Heart right ventricle (tissue), 16 donors: ENCODE measurements around the gene LRP5. TPM values are rescaled to one million over a fixed set of nuclear protein-coding genes. Genes with fewer than 3 reads are reported as not detected.

Experiments used
- ATAC-seq, 8 donors: fragments of 200-7000 bp; cut with Tn5 transposase; one replicate each; pipeline ENCODE4 v1.9.1; 2020; ENCODE audit warnings: mild to moderate bottlenecking in 8 of 8, moderate library complexity in 8 of 8, moderate number of reproducible peaks in 1 of 8
- DNase-seq, 2 donors: peaks; one replicate each; pipeline ENCODE4 v3.0.0-alpha.2; 2020
- H3K27ac ChIP-seq, 10 donors: fragments of 200-600 bp; sonication (generic) in 2 of 10; one replicate each; pipeline versions ENCODE4 v1.5.0 to v1.8.0; 2020 to 2022; ENCODE audit warnings: mild to moderate bottlenecking in 3 of 10
- H3K27me3 ChIP-seq, 7 donors: fragments of 200-600 bp; one replicate each; pipeline ENCODE4 v1.8.0; 2021 to 2022; ENCODE audit warnings: mild to moderate bottlenecking in 2 of 7
- H3K36me3 ChIP-seq, 9 donors: fragments of 200-600 bp; sonication (generic) in 1 of 9; one replicate each; pipeline versions ENCODE4 v1.5.0 to v1.8.0; 2020 to 2022; ENCODE audit warnings: mild to moderate bottlenecking in 2 of 9
- H3K4me1 ChIP-seq, 9 donors: fragments of 200-600 bp; sonication (generic) in 1 of 9; one replicate each; pipeline versions ENCODE4 v1.5.0 to v1.8.0; 2020 to 2022; ENCODE audit warnings: mild to moderate bottlenecking in 4 of 9
- H3K4me3 ChIP-seq, 10 donors: fragments of 200-600 bp; sonication (generic) in 2 of 10; one replicate each; pipeline versions ENCODE4 v1.5.0 to v1.8.0; 2020 to 2022; ENCODE audit warnings: mild to moderate bottlenecking in 7 of 10, moderate library complexity in 2 of 10
- H3K9me3 ChIP-seq, 11 donors: fragments of 200-600 bp in 10 of 11; sonication (generic) in 2 of 11; one replicate each; pipeline versions ENCODE4 v1.5.0 to v1.8.0; 2013 to 2022; ENCODE audit warnings: mild to moderate bottlenecking in 2 of 11, control low read depth in 1 of 11, moderate library complexity in 1 of 11
- WGBS, 2 donors: extraction: QIAGEN DNeasy Blood & Tissue Kit; methylation state at CpG; one replicate each; pipeline ENCODE4 v1.1.7; 2013; ENCODE audit warnings: inconsistent platforms in 1 of 2; 5-methylcytosine and 5-hydroxymethylcytosine counted together
- intact Hi-C, 10 donors: fragments of 100-400 bp; cut with DNase I; formaldehyde crosslinking; loops; one replicate each; pipeline versions ENCODE4 v1.11.1 to v1.14.2; 2022
- polyA plus RNA-seq, 2 donors: library from polyadenylated mRNA; stranded (reverse); fragments of 200-250 nt; gene quantifications; one replicate each; pipeline ENCODE4 v1.2.3, GENCODE V29; 2013
- total RNA-seq, 10 donors: library from RNA; stranded (reverse); fragmentation: NEBNext Ultra II Directional in 3 of 10; extraction: Animal tissue kit (Norgen Biotek cat#: 25700) in 3 of 10; gene quantifications; one replicate each; pipeline versions ENCODE4 v1.2.1 to v1.2.4, GENCODE V29; 2021 to 2023
- TF ChIP-seq, protein P1 (sequence below), 9 donors: fragments of 200-600 bp; sonication (generic) in 2 of 9; IDR thresholded peaks; one replicate each; pipeline versions ENCODE4 v1.5.0 to v1.8.0; 2021 to 2022; ENCODE audit warnings: antibody characterized with exemption in 9 of 9, mild to moderate bottlenecking in 5 of 9, moderate library complexity in 1 of 9
- donor health status: Arrhythmogenic right ventricular cardiomyopathy.
- donor health status: ischemic (EF 13 %, LVEDD 7.1; RV severe dilation, severe dysfunction).
- donor health status: healthy with polysubstance abuse.
- donor health status: DM: no; HTN: yes; CAD: no.
- donor health status: DM: no; HTN: no; CAD: no.
- donor health status: ischemic (EF 25% LVEDD 6.9; RV normal size, moderate dysfunction).
- donor health status: ischemic (EF 25% LVEDD 5.7; RV mildly dilated, moderate dysfunction).
- donor health status: healthy.
- donor health status: DM: yes; HTN: yes; CAD: no.
- donor health status: Ischemic cardiomyopathy.
- donor health status: ischemic (EF 35%, LVEDD 5.7; RV mildly dilated, moderate dysfunction).
- donor health status: nonischemic (EF 11% LVEDD 7.7; RV severe dilation, severe dysfunction).
- donor health status: DM: yes; HTN: yes; CAD: no.
- donor health status: PGD.
- donor health status: ischemic (EF 29% LVEDD 5.4; RV normal size, mild dysfunction).
- donor health status: nonischemic (EF 23%, LVEDD 6.1; RV moderate dilation, normal function).

Gene LRP5
- total and polyA plus RNA-seq, 12 donors: 23.2 to 73.3 (median 46.3) TPM

DNA sequence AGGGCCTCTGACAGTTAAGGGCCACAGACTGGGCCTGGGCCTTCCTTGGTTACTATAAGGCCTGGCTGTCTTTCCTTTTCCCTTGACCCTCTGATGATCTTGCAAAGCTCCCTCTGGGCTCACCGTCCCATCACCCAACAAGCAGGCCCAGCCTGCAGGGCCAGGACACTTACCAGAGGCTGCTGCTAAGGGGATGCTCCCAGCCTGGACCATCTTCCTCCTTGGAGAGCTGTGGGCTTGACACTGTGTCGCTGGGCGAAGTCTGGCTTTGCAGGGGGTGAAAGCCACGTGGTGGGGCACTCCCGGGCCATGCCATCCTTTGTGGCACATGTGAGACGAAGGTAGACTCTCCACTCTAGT lies 44.5 kb upstream of the LRP5 start:
- DNase-seq (no peak), ATAC-seq (no peak)
- peaks cover 0 to 50% (median 27%) of the 10 kb centered on the region in 9 donors for H3K36me3 ChIP-seq
- no peaks in the 10 kb centered on the region for H3K9me3 ChIP-seq
- peaks cover 6 to 49% (median 30%) of the 10 kb centered on the region in 9 donors for H3K4me1 ChIP-seq
- no peak overlapping the region for H3K4me3 ChIP-seq
- no peak overlapping the region for H3K27ac ChIP-seq
- TF ChIP-seq, protein P1, sequence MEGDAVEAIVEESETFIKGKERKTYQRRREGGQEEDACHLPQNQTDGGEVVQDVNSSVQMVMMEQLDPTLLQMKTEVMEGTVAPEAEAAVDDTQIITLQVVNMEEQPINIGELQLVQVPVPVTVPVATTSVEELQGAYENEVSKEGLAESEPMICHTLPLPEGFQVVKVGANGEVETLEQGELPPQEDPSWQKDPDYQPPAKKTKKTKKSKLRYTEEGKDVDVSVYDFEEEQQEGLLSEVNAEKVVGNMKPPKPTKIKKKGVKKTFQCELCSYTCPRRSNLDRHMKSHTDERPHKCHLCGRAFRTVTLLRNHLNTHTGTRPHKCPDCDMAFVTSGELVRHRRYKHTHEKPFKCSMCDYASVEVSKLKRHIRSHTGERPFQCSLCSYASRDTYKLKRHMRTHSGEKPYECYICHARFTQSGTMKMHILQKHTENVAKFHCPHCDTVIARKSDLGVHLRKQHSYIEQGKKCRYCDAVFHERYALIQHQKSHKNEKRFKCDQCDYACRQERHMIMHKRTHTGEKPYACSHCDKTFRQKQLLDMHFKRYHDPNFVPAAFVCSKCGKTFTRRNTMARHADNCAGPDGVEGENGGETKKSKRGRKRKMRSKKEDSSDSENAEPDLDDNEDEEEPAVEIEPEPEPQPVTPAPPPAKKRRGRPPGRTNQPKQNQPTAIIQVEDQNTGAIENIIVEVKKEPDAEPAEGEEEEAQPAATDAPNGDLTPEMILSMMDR (IDR thresholded peaks at IDR 0.05): no peak
- 94 to 96% methylated on average over 6 of the region's 6 CpGs for WGBS, 2 donors
- intact Hi-C loops: loop anchor here in 2 of 10 donors (10.0 kb wide), 1 partner anchor 177 kb away; no protein-coding TSS in a partner anchor
- H3K27me3 ChIP-seq: no peaks in the 10 kb centered on the region

GRCh38 chr11:68269414-68270081 lies 42.8 kb upstream of the LRP5 start:
- intact Hi-C loops: loop anchor here in 7 of 10 donors (2.0 to 10.0 kb wide), 4 partner anchors 43 to 175 kb away; partner anchors contain the start of gene LRP5 (in 1 of the 7)
- 34 to 38% methylated on average over 10 of the region's 10 CpGs for WGBS, 2 donors
- Histone ChIP-seq H3K4me3 (peak overlapping the region in 4 of 10 donors; percentile 4 to 89 (median 50)), H3K27ac (peak overlapping the region in 6 of 10 donors; percentile 11 to 99 (median 94)), H3K27me3 (no peaks in the 10 kb centered on the region), H3K4me1 (peaks cover 8 to 56% (median 32%) of the 10 kb centered on the region in 9 donors), H3K9me3 (no peaks in the 10 kb centered on the region), H3K36me3 (peaks cover 0 to 39% (median 23%) of the 10 kb centered on the region in 9 donors)
- DNase-seq: no peak
- TF ChIP-seq, protein P1 (IDR thresholded peaks at IDR 0.05): no peak
- ATAC-seq: peak in 4 of 8 donors; percentile 12 to 43 (median 36)

GRCh38 chr11:68270196-68271022 lies 42.0 kb upstream of the LRP5 start:
- Histone ChIP-seq H3K4me3 (peak overlapping the region; percentile 60 to 91 (median 80)), H3K27me3 (no peaks in the 10 kb centered on the region), H3K9me3 (no peaks in the 10 kb centered on the region), H3K4me1 (peaks cover 8 to 56% (median 32%) of the 10 kb centered on the region in 9 donors), H3K36me3 (peaks cover 0 to 31% (median 18%) of the 10 kb centered on the region in 9 donors), H3K27ac (peak overlapping the region in 9 of 10 donors; percentile 90 to 99 (median 96))
- TF ChIP-seq, protein P1 (IDR thresholded peaks at IDR 0.05): no peak
- no peak for ATAC-seq
- no peak for DNase-seq
- intact Hi-C loops: loop anchor here in 5 of 10 donors (2.0 to 5.0 kb wide), 3 partner anchors 42 to 114 kb away; partner anchors contain the start of gene LRP5 (in 1 of the 5)
- WGBS, 2 donors: 63 to 69% methylated on average over 8 of the region's 8 CpGs
